Measurements from ENCODE around the gene ARHGEF11.

GRCh38 chr1:156904187-156904959, 141.2 kb downstream of the ARHGEF11 start:
- no peak for TF ChIP-seq CTCF (IDR thresholded peaks at IDR 0.05)
- no peak for TF ChIP-seq POLR2AphosphoS5 (IDR thresholded peaks at IDR 0.05)
